ENCODE data around the gene VILL.
"Not testable (repeated sequence)": the region's sequence is repeated elsewhere in the genome, so short reads cannot be mapped to it uniquely, and the experiment has no call there.

The VILL gene

DNA sequence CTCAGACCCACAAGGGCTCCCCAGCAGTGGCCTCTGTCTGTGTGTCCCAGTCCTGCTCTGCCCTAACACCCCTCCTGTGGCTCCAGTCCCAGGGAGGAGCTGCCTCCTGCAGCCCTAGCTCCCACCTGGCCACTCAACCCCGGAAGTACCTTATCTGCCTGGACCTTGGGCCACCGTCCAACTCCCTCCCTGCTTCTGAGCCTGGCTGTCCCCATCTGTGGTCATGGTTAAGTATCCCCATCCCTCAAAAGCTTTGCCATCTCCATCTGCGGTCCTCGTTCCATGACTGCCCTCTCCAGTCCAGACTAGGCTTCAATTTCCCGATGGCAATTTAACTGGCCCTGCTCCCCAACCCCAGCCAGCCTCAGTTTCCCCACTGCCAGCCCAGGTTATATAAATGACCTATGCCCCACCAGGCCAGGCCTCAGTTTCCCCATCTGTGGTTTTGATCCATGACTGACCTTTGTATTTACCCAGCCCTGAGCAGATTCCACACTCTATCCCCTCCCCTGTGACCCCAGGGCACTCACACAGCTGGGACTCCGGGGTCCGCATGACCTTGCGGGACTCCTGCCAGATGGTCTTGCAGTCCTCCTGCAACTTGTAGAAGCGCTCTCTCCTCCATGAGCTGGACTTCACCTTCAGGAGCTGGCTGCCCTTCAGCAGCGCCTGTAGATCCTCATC lies 29.2 kb downstream of the VILL start:
- DNase-seq = peak; percentile 24

DNA sequence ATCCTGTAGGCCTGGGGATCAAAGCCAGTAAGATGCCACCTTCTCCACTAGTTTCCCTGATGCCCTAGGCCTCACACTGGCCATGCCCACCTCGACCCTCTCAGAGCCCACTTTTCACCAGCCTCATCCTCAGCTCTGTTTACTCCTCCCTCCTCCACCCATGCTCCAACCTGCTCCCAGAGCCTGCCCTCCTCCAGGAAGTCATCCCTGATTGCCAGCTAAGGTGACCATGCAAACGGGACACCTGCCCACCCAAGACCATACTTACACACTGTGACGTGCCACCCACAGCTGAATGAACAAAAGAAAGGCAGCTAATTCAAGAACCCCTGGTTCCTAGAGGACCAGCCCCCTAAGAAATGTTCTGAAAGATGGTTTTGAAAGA lies 29.7 kb downstream of the VILL start:
- no peak for DNase-seq

DNA sequence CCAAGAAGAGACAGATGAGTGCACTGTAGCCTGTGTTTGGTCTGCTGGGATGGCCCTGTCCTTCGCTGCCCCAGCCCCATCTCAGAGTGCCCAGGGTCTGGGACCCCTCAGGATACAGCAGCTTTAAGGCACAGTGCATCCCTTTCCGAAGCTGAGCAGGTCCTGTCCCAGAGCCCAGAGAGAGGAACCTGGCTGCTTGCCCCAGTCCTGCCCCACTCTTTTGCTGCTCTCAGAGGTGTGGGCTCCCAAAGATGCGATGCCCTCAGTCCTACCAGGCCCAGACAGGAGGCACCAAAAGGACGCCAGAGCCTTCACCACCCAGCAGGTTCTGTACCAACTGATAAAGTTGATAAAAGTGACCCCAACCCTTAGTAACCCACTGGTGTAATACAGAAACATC lies 30.6 kb downstream of the VILL start:
- DNase-seq = no peak

DNA sequence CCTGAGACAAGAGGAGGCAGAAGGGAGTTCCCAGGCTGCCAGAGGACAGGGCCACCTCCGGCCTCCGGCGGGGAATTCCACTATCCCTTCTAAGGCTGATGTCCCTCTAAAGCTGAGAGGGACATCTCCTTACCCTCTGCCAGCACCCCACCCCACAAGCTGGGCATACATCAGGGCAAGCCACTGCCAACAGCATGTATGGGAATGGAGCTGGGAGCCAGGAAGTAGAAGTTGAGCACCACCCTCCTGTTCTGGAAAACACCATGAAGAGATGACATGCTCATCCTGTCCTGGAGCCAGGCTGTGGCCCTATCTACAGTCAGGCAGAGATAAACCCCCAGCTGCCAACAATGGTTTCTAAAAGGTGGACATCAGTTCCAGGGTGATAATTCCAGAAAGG lies 31.7 kb downstream of the VILL start:
- DNase-seq = no peak

DNA sequence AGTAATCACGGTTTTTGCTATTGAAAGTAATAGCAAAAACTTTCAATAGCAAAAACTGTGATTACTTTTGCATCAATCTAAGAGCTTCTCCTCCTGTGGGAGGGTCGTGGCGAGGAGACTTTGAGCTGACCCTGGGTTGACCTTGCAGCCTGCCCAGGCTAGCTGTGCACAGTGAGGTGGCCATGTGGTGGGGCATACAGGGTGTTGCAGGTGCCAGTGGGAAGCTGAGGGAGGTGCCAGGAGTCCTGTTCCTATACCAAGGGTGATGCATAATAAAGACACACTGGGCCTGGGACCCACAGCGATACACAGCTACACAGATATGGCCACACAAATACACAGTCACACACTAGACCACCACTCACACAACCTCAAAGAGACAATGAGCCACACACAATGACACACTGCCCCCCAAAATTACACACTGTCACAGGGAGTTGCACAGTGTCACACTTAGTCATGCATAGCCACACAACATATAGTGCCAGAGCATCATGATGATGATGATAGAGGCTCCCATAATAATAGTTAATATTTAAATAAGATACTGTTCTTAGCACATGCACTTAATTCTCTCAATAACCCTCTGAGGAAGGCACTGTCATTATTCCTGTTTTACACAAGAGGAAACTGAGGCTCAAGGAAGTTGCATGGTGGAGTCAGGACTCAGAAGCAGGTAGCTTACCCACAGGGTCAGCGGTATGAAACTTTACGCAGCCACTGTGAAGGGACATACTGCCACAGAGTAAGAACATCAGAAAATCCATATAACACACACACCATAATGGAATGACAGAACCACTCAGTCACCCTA lies 32.5 kb downstream of the VILL start:
- DNase-seq = no peak

DNA sequence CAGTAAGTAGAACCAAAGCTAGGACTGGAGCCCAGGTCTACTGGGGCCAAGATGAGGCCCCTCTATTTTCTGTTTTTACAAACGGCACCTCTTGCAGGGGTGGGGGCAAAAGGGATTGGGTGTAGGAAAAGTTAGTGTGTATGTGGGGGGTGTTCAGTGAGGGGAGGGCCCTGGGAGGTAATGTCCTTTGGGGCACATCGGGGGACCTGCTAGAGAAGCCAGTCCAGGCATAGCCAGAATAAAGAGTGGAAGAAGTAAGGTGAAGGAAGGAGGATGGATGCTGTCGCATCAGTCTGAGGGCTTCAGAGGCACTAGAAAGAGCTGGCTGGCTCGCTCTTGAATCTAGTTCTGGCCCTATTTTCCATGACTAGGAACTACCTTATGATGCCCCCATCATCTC lies 36.3 kb downstream of the VILL start:
- no peak for DNase-seq

DNA sequence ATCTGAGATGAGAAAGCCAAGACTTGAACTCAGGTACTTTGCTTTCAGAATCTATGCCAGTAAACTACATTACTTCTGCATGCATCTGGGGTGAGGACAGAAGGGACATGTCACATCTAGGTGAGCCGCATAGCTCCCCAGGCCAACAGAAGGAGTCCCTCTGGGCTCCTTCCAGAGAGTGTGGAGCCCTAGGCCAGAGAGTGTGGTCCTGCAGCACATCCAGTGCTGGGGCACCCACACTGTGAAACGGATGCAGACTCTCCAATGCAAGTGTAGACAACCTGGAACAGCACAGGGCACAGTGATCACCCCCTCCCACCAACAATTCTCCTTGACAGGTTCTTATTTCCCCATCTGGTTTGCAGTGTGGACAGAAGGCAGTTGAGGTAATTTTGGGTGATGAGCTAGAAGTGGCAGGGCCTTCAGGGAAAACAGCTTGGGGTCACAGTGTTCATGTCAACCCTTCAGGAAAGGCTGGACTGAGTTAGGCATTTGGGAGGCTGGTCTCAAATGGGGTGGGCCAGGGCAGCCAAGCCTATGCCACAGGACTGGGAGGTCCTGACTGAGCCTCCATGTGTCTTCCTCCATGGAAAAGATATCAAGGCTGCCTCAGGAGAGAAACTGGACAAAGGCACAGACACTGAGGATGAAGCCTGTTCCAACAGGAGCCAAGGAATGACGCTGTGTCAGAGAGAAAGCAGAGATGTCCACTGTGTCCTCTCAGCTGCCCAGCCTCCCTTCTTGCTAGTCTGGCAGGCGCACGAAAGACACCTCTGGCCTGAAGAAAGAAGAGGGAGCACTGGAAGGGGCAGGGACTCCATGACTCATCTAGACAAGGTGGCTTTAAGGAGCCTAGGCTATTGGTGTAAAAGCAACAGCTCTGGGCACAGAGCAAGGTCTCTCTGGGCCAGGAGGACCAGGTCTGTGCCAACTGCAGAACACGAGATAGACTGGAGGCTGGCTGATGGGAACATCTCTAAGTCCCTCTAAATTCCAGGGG lies 37.2 kb downstream of the VILL start:
- DNase-seq = no peak

DNA sequence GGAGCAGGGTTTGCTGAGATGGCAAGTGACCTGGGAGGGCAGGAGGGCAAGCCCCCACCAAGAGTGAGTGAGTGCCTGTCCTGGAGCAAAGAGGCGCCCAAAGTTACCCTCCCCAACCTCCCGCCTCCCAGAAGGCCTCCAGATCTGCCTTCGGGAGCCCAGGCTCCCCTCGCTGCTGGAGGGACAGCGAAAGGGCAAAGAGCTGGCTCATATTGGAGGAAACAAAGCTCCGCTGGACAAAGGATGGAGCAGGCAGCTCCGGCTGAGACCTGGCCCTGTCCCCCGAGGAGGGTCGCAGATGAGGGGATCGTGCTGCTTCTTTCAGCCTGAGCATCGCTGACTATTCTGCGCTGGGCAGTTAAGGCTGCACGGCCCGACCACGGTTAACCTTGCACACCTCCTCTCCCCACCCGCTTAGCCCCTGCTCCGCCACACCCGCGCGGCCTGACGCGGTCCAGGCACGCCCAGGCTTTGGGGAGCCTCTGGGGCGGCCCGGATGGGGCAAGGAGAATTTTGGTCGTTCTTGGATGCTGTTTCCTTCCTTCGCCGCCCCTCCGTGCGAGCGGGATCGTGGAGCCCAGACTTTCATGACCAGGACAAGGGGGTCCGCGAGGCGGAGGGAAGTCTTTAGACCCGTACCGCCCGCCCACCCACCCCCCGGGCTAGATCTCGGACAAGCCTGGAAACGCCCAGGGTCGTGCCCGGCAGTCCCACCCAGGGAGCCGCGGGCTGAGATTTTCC lies 38.2 kb downstream of the VILL start:
- no peak for DNase-seq

DNA sequence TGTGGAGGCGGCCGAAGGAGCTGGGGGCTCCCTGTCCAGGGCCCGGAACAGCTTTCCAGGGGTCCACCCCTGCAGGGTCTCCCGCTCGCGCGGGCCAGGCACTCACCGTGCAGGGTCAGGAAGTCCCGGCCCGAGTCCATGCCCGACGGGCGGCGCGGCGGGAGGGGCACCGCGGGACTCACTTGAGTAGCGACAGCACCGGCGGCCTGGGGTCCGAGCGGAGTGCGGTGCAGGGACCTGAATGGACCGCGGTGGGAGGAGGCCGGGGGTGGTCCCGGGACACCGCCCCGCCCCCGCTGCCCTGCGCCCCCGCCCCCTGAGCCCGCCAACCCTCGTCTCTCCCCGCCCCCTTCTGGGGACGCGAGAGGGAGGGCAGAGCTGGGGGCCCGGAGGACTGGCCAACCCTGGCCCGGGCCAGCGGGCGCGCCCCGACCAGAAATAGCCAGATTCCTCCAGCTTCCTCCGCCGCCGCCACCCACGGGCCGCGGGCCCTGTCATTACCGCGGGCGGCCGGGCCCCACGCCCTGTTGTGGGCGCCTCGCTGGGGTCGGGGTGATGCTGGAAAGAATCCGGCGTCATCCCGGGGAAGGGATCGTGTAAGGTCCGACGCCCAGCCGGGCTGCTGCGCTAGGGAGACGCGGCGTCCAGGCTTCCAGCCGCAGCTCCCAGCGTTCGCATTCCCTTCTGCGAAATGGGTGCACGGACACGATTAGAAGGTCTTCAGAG lies 39.0 kb downstream of the VILL start, which contains the start of gene PLCD1:
Gene PLCD1 (minus strand): TSS at position 243 of the 726 bp plus-strand sequence. CDS start 103 bp downstream, at position 140.
- peak; percentile 92 for DNase-seq

DNA sequence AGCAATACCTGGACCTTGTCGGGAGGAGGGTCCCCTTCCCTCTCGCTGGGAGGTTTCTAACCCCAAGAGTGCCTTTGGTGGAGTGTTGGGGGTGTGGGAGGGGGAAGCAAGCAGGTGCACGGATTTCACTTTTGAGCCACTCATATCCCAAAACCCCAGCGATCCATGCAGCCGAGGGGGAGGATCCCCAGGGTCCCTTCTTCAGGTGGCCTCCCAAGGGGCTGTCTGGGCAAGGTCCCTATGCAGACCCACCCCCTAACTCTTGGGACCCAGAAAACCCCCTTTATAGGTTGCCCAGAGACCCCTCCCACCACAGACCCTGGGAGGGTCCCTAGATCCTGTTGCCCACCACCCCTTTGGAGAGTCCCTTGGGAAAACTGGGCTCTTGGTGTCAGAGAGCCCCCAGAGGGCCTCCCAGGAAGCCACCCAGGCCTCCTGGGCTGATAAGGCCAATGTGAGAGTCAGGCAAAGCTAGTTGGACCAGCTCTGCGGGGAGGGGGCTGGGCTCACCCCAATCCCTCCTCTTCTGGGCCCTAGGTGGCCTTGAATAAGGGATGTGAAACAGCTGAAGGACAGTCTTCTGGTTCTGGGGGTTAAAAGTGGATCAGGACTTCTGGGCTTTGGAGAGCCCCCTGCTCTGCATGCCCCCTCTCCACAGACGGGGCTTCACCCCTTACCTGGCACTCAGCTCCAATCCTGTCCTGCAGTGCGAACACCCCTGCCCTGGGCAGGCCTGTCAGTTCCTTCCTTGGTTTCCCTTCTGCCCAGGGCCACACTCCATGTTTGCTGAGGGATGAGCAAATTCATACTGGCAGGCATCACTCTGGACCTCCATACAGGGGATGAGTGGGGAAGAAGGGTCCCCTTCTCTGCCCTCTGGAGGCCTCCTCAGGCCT lies 39.8 kb downstream of the VILL start:
- no peak for DNase-seq

DNA sequence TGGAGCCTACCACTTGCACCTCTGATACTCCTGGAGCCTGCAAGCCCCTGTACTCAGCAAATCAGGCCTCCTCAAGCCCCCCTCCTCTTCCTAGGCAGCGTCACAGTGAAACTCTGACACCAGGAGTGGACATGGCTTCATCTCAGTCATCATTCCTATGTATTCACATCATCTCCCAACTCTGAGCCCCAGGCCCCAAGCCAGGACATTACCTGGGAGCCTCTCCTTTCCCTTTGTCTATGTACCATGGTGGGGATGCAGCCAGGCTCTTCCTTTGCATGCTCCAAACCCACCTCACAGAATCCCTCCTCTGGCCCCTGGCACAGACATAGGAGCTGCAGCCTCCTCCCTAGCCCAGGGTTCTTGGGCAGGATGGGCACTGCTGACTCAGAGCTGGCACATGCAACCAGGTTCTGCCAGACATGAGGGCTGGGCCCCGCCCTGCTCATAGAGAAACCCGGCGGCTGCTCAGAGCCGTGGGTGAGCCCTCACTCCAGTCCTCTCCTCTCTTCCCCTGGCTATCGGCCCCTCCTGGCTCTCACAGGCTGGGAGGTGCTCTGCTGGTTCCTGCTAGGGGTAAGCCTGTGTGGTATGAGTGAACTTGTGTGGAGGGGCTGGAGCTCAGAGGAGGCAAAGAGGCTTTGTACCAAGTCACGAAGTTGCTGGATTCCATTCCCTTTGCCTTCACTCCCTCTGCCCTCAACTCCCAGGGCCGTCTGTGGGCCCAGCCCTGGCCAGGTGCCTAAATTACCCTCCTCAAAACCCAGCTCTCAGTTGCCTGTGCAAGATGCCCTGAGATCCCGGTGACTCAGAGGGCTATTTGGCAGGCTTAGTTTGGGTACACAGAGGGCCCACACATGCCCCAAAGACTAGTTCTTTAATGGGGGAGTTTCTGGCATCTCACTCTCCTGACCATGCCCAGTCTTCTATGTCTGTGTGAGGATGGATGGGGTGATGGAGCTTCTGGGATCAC lies 40.7 kb downstream of the VILL start:
- peak; percentile 73 for DNase-seq

DNA sequence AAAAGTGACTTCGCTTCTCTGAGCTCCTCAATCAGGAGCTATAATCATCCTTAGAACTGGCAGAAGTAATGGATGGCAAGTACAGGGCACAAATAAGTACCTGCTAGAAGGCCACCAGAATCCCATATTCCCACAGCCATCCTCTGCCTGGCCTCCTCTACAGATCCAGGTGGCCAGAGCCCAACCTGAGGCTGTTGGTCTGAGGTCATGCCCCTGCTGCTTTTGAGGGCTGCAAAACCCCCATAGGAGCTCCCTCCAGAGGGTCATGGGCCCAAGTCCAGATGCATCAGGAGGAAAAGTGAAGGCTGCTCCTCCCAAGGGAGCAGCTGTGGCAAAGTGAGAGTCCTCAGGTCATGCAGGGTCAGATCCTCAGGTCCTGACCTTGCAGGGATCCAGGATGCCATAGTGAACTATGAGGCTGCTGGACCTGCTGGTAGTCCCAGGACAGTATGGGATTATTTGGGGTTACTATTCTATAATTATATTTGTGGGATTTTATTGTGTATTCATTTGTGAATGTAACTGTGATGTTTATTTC lies 41.8 kb downstream of the VILL start:
- DNase-seq = no peak

DNA sequence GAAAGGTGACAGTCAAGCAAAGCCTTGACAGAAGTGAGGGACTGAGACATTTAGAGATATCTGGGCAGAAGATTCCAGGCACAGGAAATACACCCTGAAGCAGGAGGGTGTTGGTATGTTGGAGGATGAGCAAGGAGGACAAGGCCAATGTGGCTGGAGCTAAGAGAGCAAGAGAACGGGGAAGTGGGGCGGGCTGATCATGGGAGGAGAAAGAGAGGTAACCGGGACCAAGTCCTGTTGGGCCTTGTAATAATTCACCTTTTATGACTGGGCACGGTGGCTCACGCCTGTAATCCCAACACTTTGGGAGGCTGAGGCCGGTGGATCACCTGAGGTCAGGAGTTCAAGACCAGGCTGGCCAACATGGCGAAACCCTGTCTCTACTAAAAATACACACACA lies 43.0 kb downstream of the VILL start:
- not testable (repeated sequence) for DNase-seq

DNA sequence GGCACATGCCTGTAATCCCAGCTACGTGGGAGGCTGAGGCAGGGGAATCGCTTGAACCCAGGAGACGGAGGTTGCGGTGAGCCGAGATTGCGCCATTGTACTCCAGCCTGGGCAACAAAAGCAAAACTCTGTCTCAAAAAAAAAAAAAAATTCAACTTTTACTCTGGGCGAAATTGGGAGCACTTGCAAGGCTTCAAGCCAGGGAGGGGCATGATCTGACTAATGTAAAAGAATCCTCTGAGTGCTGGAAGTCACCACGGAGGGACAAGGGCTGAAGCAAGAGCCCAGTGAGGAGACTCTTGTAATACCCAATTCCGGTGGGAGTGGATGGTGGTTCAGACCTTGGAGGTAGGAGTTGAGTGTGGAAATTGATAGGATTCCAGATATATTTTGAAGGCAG lies 43.7 kb downstream of the VILL start:
- not testable (repeated sequence) for DNase-seq

DNA sequence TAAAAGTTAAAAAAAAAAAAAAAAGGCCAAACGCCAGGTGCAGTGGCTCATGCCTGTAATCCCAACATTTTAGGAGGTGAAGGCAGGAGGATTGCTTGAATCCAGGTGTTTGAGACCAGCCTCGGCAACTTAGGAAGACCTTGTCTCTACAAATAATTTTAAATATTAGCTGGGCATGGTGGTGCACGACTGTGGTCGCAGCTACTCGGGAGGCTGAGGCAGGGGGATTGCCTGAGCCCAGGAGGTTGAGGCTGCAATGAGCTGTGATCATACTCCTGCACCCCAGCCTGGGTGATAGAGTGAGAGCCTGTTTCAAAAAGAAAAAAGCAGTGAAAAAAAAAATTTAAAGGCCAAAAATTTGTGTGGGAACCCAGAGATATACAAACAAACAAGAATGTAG lies 45.7 kb downstream of the VILL start:
- DNase-seq = no peak

DNA sequence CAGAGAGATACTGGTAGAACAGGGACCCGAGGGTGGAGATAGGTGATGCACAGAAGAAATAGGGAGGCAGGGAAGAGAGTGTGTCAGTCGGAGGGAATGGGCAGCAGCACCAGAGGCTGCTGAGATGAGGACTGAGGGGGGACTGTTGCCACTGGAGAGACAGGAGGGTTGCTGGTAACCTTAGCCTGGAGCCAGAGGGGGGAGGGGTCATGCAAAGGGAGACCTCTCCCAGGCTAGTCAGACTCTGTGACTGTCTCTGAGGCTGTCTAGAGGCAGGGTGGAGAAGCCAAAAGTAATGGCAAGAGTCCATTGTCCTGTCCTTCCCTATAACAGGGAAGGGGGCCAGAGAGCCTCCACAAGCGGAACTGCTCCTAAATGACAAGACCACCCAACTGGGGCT lies 46.3 kb downstream of the VILL start:
- DNase-seq = no peak

DNA sequence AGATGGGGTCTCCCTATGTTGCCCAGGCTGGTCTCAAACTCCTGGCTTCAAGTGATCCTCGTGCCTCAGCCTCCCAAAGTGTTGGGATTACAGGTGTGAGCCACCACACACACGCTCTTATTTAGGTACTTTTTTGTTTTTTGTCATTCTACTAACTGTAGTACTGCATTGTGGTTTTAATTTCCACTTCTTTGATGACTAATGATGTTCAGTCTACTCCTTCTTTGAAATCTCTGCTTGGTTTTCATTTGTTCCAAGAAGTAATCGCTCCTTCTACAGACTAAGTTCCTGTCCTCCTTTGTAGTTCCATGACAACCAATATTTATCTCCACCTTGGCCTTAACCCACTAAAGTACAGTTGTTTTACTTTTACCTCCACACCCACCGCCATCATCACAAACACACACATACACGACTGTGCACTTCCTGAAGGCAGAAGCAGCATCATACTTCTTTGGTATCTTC lies 47.9 kb downstream of the VILL start:
- no peak for DNase-seq

DNA sequence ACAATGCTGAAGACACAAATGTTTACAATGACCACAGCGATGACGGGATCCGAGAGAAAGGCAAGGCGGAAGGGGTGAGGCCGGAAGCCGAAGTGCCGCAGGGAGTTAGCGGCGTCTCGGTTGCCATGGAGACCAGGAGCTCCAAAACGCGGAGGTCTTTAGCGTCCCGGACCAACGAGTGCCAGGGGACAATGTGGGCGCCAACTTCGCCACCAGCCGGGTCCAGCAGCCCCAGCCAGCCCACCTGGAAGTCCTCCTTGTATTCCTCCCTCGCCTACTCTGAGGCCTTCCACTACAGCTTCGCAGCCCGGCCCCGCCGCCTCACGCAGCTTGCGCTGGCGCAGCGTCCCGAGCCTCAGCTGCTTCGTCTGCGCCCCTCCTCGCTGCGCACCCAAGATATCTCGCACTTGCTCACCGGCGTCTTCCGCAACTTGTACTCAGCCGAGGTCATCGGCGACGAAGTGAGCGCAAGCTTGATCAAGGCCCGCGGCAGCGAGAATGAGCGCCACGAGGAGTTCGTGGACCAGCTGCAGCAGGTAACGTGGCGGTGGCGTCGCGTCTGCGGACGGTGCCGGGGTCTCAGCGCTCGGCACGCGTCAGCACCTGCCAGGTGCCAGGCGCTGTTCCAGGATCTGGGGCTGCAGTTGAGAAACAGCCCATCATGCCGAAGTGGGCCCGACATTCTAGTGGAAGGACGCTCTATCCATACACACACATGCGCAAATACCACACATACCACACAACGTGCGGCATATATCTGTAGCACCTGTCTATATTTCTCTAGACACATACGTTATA lies 48.7 kb downstream of the VILL start, which contains the start of gene DLEC1:
Gene DLEC1 (plus strand): TSS at position 108 of the 798 bp plus-strand sequence. CDS start 18 bp downstream, at position 126.
- peak; percentile 82 for DNase-seq
